ENCODE measurements around the gene TFCP2L1. TPM values are rescaled to one million over a fixed set of nuclear protein-coding genes. Genes with fewer than 3 reads are reported as not detected.

Gene TFCP2L1
- total RNA-seq, 1 experiment from 2014 or later: 2.4 TPM

DNA sequence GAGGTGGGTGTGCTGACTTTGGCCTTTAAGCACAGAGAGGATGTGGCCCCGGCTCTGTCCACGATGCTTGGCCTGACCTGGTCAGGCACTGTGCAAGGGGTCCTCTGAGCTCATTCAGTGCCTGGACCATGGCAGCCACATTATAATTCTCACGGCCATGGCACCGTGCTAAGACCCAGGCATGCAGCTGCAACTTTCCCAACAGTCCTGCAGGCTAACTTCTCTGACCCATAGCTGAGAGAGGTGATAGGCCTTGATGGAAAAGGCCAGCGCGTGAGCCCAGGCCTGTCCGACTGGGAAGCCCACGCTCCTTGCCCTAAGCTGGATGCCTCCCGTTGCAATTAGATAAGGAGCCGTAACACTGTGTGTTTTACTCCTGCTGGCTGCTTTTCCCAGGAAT is 99.9 kb downstream of the TFCP2L1 start:
- Histone ChIP-seq H4K20me1 (ENCODE audit: low read length) (no peaks in the 10 kb centered on the region), H3K27me3 (ENCODE audit: low read length) (no peaks in the 10 kb centered on the region), H3K79me2 (ENCODE audit: low read length) (no peaks in the 10 kb centered on the region), H3K4me3 (ENCODE audit: low read length) (no peak overlapping the region), H3K9me3 (ENCODE audit: low read length) (no peaks in the 10 kb centered on the region), H3K9me2 (replicated peaks; ENCODE audit: low read length) (no peaks in the 10 kb centered on the region), H3K27ac (ENCODE audit: low read length) (peak overlapping the region; percentile 41), H3K36me3 (ENCODE audit: low read depth, low read length) (no peaks in the 10 kb centered on the region), H3K9ac (ENCODE audit: low read length) (no peak overlapping the region), H3F3A (ENCODE audit: low read length, unreplicated experiment) (no peaks in the 10 kb centered on the region), H3K4me2 (ENCODE audit: low read length) (peak overlapping the region; percentile 12; the same call in 1 of the 2 replicates), H3K4me1 (ENCODE audit: insufficient read depth, low read length) (peaks cover 16% of the 10 kb centered on the region), H2AFZ (ENCODE audit: low read length) (no peak overlapping the region)
- TF ChIP-seq CTCF (conservative IDR thresholded peaks at IDR 0.05; ENCODE audit: low read depth, low read length) (no peak), EZH2 (IDR thresholded peaks at IDR 0.05; ENCODE audit: low read length, unreplicated experiment) (no peak), EZH2phosphoT487 (IDR thresholded peaks at IDR 0.05; ENCODE audit: borderline replicate concordance, low read length) (no peak)
- BruUV-seq (replicated peaks): no TSS peak
- CTCF ChIA-PET: no interaction called here
- DNase-seq (no peak), ATAC-seq (no peak)
- intact Hi-C loops (cut with micrococcal nuclease): no loop called here
- POLR2A ChIA-PET (ENCODE audit: unreplicated experiment): no interaction called here

GRCh38 chr2:121184248-121184862 is 100.6 kb downstream of the TFCP2L1 start:
- no peak for TF ChIP-seq EZH2phosphoT487 (IDR thresholded peaks at IDR 0.05; ENCODE audit: borderline replicate concordance, low read length)
- 0 out of 2 replicates have a peak, but pooled peaks have one; percentile 28 for TF ChIP-seq CTCF (conservative IDR thresholded peaks at IDR 0.05; ENCODE audit: low read depth, low read length)
- TF ChIP-seq EZH2 (IDR thresholded peaks at IDR 0.05; ENCODE audit: low read length, unreplicated experiment): no peak
- peaks cover 16% of the 10 kb centered on the region for H3K4me1 ChIP-seq (ENCODE audit: insufficient read depth, low read length)
- H3K79me2 ChIP-seq (ENCODE audit: low read length): no peaks in the 10 kb centered on the region
- no peak overlapping the region for H2AFZ ChIP-seq (ENCODE audit: low read length)
- ChIA-PET CTCF (no interaction called here), POLR2A (ENCODE audit: unreplicated experiment) (no interaction called here)
- H3K9ac ChIP-seq (ENCODE audit: low read length): no peak overlapping the region
- no peaks in the 10 kb centered on the region for H3K9me2 ChIP-seq (replicated peaks; ENCODE audit: low read length)
- intact Hi-C loops (cut with micrococcal nuclease): no loop called here
- no peaks in the 10 kb centered on the region for H3K27me3 ChIP-seq (ENCODE audit: low read length)
- no peaks in the 10 kb centered on the region for H3K36me3 ChIP-seq (ENCODE audit: low read depth, low read length)
- DNase-seq: peak; percentile 28
- no peak overlapping the region for H3K4me2 ChIP-seq (ENCODE audit: low read length)
- no peaks in the 10 kb centered on the region for H4K20me1 ChIP-seq (ENCODE audit: low read length)
- no peaks in the 10 kb centered on the region for H3F3A ChIP-seq (ENCODE audit: low read length, unreplicated experiment)
- no TSS peak for BruUV-seq (replicated peaks)
- no peaks in the 10 kb centered on the region for H3K9me3 ChIP-seq (ENCODE audit: low read length)
- H3K4me3 ChIP-seq (ENCODE audit: low read length): no peak overlapping the region
- no peak overlapping the region for H3K27ac ChIP-seq (ENCODE audit: low read length)
- no peak for ATAC-seq

- no peak for TF ChIP-seq EZH2 (IDR thresholded peaks at IDR 0.05; ENCODE audit: low read length, unreplicated experiment)
- TF ChIP-seq CTCF (conservative IDR thresholded peaks at IDR 0.05; ENCODE audit: low read depth, low read length): no peak
- no peak for TF ChIP-seq EZH2phosphoT487 (IDR thresholded peaks at IDR 0.05; ENCODE audit: borderline replicate concordance, low read length)
- BruUV-seq (replicated peaks): no TSS peak
- Histone ChIP-seq H2AFZ (ENCODE audit: low read length) (no peak overlapping the region), H3K36me3 (ENCODE audit: low read depth, low read length) (no peaks in the 10 kb centered on the region), H3K4me2 (ENCODE audit: low read length) (no peak overlapping the region), H3K4me3 (ENCODE audit: low read length) (no peak overlapping the region), H4K20me1 (ENCODE audit: low read length) (no peaks in the 10 kb centered on the region), H3K9me3 (ENCODE audit: low read length) (no peaks in the 10 kb centered on the region), H3F3A (ENCODE audit: low read length, unreplicated experiment) (no peaks in the 10 kb centered on the region), H3K79me2 (ENCODE audit: low read length) (no peaks in the 10 kb centered on the region), H3K27me3 (ENCODE audit: low read length) (no peaks in the 10 kb centered on the region), H3K4me1 (ENCODE audit: insufficient read depth, low read length) (peaks cover 16% of the 10 kb centered on the region), H3K9me2 (replicated peaks; ENCODE audit: low read length) (no peaks in the 10 kb centered on the region), H3K27ac (ENCODE audit: low read length) (no peak overlapping the region), H3K9ac (ENCODE audit: low read length) (no peak overlapping the region)
- DNase-seq (peak; percentile 36), ATAC-seq (no peak)
- intact Hi-C loops (cut with micrococcal nuclease): no loop called here
- CTCF ChIA-PET: no interaction called here
- POLR2A ChIA-PET (ENCODE audit: unreplicated experiment): no interaction called here
Measured at GRCh38 chr2:121182520-121182919, 102.5 kb downstream of the TFCP2L1 start.
